Islet precursor cell (in vitro differentiated cells): Measurements from ENCODE around the gene LONRF3.

ENCODE experiments used
- DNase-seq: peaks from one replicate; pipeline ENCODE4 v3.0.0-alpha.2; 2018

The LONRF3 gene

DNA sequence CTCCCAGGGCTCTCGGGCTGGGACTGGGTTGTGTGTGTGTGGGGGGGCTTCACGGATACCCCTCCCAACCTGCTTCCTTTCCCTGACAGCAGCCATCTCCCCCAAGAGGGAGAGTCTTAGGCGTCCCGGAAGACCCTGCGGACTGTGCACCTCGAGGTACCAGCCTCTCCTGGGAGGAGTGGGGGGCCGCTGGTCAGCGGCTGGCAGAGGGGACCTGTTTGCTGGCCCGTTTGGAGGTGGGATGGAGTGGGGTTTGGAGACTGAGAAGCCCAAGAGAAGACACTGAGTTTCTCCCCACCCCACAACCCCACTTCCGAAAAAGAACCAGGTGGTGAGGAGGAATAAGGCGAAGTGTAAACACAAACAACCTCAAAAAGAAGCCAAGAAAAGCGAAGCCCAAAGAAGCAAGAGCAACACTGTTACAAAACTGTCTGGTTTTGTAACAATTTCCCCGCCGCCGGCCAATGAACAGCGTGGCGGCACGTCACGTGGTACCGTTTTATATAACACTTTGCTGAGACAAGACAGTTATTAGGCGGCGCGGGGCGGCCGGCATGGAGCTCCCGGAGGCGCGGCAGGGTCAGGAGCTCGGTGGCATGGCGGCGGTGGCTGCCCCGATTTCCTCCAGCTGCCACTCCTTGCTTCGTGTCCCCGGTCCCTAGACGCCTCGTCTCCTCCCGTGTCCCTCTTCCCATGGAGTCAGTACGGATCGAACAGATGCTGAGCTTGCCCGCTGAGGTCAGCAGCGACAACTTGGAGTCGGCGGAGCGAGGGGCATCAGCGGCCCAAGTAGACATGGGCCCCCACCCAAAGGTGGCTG, at the start of gene LONRF3:
Gene LONRF3 (plus strand): TSS at position 531 of the 820 bp plus-strand sequence. CDS start 163 bp downstream, at position 694.
- DNase-seq: no peak

DNA sequence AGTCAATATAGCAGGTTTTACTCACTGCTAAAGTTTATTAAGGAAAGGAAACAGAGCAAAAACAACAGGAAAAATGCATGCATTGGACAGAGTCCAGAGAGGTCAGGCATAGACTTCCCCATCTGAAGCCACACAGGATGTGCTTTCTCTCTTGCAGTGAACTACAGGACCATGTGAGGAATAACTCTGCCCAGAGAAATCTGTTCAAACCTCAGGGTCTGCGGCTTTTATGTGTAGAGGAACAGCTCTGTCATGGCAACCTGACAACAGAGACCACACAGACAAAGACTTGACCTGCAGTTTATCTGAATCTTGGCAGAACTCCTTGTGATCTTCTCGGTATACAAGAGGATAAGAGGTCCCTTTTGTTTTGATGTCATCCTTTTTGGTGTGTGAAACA, 46.3 kb upstream of the LONRF3 start:
- no peak for DNase-seq

DNA sequence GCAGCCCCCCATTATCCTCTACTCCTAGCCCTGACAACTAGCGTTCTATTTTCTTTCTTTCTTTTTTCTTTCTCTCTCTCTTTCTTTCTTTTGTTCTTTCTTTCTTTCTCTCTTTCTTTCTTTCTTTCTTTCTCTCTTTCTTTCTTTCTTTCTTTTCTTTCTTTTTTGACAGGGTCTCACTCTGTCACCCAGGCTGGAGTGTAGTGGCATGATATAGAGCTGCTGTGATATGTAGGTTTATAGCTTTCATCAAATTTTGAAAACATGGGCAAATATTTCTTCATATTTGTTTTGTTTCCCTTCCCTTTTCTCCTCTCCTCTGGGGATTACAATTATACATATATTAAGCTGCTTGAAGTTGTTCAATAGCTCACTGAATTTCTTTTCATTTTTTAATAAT, 39.1 kb upstream of the LONRF3 start:
- no peak for DNase-seq

DNA sequence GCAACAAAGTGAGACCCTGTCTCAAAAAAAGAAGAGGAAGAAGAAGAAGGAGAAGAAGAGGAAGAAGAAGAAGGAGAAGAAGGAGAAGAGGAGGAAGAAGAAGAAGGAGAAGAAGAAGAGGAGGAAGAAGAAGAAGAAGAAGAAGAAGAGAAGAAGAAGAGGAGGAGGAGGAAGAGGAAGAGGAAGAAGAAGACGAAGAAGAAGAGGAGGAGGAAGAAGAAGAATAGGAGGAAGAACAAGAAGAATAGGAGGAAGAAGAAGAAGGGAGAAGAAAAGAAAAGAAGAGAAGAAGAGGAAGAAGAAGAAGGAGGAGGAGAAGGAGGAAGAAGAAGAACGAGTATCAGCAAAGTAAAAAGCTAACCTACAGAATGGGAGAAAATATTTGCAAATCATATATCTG, 33.3 kb upstream of the LONRF3 start:
- DNase-seq: no peak

DNA sequence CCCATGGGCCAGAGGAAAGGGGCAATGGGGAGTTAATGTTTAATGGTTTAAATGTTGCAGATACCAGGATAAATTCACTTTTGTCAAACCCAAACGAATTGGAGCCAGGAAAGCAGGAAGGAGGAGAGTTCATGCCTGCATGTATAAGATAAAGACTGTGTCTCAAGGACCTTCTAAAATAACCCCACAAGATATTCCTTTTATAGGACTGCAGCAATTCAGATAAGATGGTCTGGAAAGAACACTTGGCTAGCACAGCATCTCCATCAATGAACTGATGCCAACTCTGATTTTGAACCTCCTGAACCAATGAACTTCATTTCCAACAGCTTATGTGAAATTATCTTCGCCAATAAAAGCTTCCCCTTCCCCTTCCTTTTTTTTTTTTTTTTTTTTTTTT, 31.3 kb upstream of the LONRF3 start:
- DNase-seq: no peak

DNA sequence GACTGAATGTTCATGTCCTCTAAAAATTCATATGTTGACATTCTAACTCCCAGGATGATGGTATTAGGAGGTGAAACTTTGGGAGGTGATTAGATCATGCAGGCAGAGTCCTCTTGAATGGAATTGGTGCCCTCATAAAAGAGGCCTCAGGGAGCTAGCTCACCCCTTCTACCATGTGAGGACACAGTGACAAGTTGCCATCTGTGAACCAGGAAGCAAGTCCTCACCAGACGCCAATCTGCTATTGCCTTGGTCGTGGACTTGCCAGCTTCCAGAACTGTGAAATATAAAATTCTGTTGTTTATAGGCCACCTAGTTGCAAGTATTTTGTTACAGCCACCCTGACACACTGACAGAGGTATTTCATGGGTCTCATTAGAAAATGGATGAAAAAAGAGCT, 28.5 kb upstream of the LONRF3 start:
- DNase-seq: no peak

DNA sequence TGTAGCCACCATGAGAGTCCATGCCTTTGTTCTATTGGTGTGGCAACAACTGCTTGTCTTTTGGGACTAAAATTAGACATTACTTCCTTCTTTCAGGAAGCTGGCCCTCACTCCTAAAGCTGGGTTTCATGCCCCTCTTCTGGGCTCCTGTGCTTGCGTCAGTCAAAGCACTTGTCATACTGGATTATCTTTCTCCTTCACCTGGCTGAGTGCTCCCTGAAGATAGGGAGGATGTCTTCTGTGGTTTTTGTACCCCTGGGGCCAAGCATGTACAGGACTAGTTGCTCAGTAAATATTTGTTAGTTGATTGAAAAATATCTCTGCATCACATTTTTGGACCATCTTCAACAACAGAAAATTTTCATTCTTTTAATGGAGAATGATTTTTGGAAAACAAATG, 26.1 kb upstream of the LONRF3 start:
- no peak for DNase-seq

DNA sequence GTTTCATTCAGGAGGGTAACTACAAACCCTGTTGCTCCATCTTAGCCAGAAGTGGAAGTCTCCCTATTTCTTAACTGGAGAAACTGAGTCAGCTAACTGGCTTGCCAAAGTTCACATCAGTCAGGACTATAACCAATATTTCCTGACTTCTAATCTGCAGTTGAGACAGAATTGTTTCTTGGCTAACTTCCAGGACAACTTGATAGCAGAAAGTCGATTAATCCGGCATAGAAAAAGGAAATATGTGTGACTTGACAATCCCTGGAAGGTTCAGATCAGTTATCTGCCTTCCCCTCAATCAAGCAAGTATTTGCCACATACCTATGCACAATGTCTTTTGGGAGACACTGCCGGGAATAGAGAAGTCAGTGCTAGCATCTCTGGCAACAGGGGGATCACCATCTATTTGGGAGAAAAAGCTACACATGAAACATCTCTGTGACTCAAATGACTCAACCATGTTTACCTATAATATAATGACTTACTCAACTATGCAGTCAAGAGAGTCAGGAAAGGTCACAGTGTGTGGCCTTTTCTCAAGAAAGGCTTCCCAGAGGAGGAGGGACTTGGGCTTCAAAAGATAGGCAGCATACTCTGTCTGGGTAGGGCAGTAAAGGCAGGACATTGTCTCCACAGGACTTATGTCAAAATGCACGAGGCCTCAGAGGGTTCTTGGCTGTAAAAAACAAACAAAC, 12.4 kb upstream of the LONRF3 start:
- no peak for DNase-seq

DNA sequence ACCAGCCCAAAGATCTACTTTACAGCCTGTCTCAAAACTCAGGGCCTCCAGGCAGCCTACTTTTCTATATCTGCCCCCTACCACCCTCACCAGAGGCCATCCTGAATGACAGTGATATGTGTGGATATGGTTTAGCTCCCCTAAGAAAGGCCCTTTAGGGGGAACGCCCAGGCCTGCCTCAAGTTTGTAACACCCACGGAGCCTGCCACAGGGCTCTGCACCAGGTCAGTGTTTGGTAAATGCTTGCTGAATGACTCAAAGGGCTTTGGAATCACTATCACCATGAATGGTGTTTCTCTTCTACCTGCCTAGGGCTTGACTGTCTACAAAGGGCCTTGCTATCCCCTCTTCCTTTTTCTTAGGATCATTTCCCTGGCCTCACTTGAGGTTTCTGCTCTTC, 11.3 kb upstream of the LONRF3 start:
- DNase-seq: no peak

DNA sequence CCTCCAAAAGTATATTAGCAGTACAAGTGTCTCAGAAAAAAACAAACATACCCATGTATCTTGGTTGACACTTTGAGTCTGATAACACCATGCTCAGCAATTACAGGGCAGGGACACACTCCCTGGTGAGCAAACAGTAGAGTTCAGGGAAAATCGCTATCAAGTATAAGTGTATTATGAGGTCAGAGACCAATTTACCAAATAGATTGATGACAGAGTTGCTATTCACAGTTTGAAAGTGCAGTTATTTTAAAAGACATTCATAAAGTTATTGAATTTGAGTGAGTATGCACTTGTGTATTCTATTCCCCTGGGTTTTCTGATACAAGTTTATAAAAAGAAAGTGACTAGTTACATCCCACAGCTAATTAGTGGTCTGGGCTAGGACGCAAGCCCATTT, 10.2 kb upstream of the LONRF3 start:
- DNase-seq: no peak

DNA sequence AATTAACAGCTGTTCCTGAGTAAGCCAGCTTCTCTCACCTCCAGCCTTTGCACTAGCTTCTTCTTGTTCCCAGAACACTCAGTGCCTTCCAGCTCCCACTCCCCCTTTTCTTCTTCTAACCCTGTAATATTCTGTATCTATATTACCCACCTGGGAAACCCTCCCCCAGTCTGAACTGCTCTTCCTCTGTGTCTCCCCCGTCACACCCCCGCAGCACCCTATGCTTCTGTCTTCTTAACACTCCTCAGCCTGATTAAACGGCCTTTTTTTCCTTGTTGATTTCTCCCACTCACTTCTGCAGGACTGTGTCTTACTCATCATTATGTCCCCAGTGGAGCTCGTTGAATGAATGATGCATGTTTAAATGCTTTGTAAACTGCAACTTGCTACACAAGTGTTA, 9.0 kb upstream of the LONRF3 start:
- DNase-seq: no peak

DNA sequence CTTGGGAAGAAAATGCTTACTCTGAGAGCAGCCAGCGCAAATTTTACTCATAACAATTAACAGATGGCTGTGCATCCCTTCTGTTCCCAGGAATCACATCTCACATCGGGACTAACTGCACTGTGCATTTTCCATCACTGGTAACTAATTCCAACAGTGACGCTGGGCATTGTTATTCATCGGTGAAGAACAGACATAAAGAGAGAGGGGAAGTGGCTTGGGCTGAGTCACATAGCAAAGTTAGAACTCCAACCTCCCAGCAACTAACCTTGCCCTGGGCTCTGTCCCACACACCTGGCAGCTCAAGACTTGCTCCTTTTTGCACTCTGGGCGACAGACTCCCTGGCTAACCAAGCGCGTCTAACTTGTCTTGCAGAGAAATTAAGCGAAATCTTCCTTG, 6.4 kb upstream of the LONRF3 start:
- no peak for DNase-seq

DNA sequence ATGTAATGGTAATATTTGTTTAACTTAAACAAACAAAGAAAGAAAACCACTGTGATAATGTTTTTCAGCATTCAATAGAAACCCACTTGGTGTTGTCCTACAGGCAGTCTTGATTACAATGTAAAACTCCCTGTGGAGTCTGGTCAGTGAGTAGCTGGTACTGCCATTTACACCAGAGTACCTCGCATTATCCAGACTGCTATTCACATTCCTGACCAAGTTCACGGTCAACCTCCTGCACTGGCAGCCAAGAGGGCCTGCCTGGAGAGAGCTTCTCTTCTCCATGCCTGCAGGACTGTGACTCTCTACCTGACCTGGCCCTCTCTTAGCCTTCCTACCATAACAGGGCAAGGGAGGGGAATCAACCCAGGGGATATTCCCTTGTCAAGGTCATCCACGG, 2.9 kb upstream of the LONRF3 start:
- no peak for DNase-seq

DNA sequence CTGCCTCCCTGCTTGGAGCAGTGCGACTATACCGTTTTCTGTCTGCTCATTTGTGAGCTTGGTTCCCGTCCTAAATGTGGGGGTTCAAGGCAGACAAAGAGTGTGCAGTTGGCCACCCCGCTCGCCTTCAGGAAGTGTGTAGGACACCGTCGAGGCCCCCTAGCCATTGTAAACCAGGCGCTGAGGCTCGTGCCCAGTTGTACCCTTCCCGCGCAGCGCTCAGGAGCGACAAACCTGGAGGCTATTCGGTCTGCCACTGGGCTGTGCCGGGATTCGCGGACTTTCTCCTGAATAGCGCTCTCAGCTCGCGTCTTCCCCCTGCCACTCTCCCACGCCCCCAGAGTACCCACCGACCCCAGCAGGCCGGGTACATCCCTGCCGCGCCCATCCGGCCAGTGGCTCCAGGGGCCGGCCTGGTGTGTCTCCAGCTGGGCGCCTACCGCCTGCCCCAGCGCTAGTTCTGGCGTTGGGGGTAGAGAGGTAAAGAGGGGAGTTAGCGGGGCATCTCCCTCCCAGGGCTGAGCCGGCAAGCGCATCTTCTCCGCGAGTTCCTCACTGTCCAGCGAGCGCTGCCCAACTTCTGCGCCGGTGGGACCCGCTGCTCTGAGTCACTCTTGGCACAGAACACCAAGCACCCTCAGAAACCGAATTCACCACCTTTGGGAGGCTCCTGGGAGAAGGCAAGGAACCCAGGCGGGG, 880 bp upstream of the LONRF3 start:
- DNase-seq: no peak

DNA sequence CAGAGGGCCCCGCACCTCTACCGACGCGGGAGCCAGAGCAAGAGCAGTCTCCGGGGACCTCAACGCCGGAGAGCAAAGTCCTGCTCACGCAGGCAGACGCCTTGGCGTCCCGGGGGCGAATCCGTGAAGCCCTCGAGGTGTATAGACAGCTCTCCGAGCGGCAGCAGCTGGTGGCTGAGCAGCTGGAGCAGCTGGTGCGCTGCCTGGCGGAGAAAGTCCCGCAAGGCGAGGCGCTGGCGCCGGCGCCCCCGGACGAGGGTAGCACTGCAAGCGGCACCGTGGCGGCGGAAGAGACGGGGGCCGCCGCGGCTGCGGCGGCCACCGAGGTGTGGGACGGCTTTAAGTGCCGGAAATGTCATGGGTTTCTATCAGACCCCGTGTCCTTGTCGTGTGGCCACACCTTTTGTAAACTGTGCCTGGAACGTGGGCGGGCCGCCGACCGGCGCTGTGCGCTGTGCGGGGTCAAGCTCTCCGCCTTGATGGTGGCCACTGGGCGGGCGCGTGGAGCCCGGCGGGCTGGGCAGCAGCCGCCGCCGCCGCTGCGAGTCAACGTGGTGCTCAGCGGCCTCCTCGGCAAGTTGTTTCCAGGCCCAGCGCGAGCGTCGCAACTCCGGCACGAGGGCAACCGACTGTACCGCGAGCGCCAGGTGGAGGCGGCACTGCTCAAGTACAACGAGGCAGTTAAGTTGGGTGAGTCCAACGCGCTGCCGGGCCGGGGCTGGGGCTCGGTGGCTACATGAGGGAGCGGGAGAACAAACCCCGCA, 672 bp downstream of the LONRF3 start:
- DNase-seq: peak; percentile 68

DNA sequence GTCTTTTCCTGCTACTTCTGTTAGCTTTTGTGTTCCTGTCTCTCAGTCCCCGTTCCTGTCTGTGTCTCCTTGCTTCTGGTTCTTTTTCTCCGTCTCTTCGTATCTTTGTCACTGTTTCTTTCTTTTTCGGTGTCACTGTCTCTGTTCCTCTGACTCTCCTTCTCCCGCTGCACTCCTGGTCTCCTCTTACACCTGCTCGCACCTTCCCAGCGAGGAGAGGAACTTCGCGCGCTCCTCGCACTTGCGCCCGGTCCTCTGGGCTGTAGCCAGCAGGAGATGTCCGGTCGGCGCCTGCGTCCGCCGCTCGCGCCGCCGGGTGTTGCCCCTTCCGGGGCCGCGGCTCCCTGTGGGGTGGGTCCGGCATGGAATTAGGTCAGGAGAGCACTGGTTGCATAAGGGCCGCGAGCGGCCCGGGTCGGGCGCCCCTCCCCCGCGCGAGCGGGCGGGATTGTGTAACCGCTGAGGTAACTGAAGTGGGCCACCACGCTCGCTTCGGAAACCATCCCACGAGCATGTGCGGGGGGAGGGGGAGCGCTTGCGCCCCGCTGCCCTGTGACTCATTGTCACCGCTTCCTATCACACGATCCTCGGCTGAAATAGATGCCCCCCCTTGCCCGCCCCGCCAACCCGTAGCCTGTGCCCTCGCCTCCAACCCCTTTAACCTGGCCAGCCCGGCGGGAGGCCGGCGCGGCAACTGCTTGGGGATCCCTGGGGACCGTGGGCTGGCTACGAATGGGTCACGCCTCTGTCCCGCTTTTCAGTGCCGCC, 1.6 kb downstream of the LONRF3 start:
- peak; percentile 66 for DNase-seq

DNA sequence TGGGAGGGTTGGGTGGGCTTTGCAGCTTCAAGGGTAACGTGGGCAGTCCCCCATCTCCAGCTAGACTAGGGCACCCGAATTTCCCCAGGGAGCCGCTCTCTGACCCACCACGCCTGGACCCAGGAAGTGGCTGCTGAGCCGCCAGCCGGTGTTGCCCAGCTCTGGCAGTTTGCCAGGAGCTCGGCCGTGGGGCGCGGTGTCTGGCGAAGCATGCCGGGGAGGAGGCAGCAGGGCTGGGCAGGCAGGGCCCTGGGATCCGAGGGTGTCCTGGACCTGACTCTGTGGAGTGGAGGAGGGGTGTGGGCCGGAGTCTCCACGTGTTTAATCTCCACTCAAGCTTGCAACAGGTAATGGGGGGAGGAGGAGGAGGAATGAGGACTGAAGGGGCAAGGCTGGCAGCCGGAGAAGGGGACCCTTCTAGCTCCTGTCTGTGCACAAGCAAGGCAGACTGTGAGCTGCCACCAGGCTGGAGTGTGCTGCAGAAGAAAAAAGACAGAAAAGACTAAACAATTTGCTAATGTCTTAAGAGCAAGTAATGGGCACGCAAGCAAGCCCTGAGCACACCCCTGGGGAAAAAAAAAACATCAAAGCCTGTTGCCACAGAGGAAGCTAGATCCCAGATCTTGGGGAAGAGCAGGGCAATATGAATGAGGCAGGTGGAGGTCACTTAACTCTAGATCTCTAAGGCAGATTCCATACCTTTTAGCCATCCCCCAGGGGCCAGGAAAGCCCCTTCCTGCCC, 2.4 kb downstream of the LONRF3 start:
- no peak for DNase-seq

DNA sequence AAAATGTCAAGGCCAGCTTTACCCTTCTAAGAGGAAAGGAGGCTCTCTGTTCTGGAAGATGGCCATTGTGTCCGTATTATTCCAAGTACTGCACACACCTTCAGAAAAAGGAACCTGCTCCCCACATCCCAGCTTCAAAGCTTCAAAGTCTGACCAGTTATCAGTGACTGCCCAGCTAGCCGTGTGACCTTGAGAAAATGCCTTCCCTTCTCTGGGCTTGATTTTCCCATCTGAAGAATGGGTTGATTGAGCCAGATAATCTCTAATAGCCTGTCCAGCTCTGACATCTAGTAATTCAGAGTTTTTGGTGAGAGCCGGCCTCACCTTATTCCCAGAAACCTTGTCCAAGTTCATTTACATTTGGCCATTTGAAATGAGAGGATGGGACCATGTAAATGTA, 3.0 kb downstream of the LONRF3 start:
- DNase-seq: no peak

DNA sequence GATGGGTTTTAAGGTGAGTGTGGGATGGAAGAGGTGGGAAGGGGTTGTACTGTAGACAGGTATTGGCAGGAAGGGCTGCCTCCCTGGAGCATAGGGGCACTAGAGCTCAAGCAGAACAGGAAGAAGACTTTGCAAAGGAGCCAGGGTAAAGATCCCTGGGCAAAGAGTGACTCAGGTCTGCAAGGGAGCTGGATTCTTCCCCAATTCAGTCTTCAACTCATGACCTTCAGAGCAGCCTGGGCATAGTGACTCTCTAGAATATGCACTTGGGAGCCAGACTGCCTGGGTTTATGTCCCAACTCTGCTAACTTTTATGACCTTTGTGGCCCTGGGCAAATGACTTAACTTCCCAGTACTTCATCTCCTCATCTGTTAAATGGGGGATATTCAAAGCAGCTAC, 4.0 kb downstream of the LONRF3 start:
- no peak for DNase-seq

DNA sequence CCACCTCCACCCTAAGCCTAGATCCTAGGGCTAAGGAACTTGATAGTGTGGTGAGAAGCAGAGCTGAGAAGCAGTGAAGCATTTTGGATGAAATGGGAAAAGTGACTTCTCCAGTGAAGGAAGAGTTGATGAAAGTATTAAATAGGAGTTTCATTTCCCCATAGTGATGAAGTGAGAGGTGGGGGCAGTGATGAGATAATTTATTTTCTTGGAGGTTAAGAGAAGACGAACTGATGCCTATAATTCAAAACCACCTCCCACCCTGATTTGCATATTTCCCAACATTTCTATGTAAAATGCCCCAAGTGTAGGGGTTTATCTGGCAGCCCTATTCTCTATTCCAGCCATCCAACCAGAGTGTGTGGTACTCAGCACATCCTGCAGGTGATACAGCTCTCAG, 6.3 kb downstream of the LONRF3 start:
- no peak for DNase-seq

DNA sequence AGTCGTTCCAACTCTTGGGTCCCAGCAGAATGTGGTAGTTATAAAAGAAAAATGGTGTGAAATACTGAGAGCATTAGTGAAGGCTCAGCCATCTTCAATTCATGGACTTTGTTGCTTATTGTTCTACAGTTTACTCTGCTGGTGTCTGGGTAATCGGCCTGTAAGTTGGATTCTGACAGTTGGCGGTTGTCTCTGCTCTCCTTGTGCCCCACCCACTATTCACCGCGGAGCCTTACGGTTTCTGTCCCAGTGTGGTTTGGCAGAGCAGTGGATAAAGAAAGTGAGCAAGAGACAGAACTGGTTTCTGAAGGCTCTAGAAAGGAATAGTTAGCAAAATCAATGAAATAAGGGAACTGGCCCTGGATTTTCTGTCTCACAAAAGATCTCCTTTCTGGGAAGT, 9.1 kb downstream of the LONRF3 start:
- DNase-seq: no peak

DNA sequence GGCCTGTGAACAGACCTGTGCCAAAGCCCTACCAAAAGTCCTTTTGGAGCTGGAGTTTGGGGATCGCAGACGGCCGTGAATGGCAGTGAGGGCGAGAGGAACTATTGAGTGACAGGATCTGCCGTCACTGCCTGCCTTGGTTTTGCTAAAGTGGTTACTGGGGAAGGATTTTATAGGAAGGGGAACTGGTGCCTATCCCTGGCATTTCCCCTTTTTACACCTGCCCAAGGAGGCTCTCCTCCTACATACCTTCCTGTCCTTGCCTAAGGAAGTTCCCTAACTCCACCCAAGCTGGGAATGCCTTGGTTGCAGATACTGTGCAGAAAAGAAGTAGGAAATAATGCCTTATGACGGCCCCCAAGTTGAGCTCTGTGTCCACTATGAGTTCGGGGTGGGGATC, 14.5 kb downstream of the LONRF3 start:
- DNase-seq: no peak
